Activated CD4-positive, alpha-beta T cell treated with anti-CD3 and anti-CD28 coated beads for 36 hours (primary cell): ENCODE measurements around the gene ARF6. TPM values are rescaled to one million over a fixed set of nuclear protein-coding genes. Genes with fewer than 3 reads are reported as not detected.
"Not testable (repeated sequence)": the region's sequence is repeated elsewhere in the genome, so short reads cannot be mapped to it uniquely, and the experiment has no call there.

Experiments
- ATAC-seq: fragments of 200-7000 bp; cut with Tn5 transposase; one replicate; pipeline ENCODE4 v1.10.0; 2021; ENCODE audit warnings: mild to moderate bottlenecking, moderate library complexity
- CTCF ChIA-PET: fragments of 350-600 bp; sonication (Branson Sonifier 250); formaldehyde crosslinking; loops from one replicate; lab custom pipeline; 2021; ENCODE audit warnings: antibody characterized with exemption; lab: Charles Lee
- POLR2A ChIA-PET: fragments of 350-600 bp; sonication (Branson Sonifier 250); formaldehyde crosslinking; loops from one replicate; lab custom pipeline; 2021; ENCODE audit warnings: antibody characterized with exemption, inconsistent platforms; lab: Charles Lee
- DNase-seq: peaks from one replicate; pipeline ENCODE4 v3.0.0-alpha.2; 2020
- H3K27ac Mint-ChIP-seq: one replicate; pipeline ENCODE4 v1.8.0; 2021; ENCODE audit warnings: mixed read lengths
- H3K27me3 Mint-ChIP-seq: one replicate; pipeline ENCODE4 v1.8.0; 2021; ENCODE audit warnings: mixed read lengths
- H3K36me3 Mint-ChIP-seq: one replicate; pipeline ENCODE4 v1.8.0; 2021; ENCODE audit warnings: low read depth, mixed read lengths
- H3K4me1 Mint-ChIP-seq: one replicate; pipeline ENCODE4 v1.8.0; 2021; ENCODE audit warnings: mixed read lengths
- H3K4me3 Mint-ChIP-seq: one replicate; pipeline ENCODE4 v1.8.0; 2021; ENCODE audit warnings: mild to moderate bottlenecking, moderate library complexity, mixed read lengths
- H3K9me3 Mint-ChIP-seq: one replicate; pipeline ENCODE4 v1.8.0; 2021; ENCODE audit warnings: low read depth, mixed read lengths
- intact Hi-C, 2 experiments: fragments of 100-400 bp; cut with DNase I in 1 of 2; cut with micrococcal nuclease in 1 of 2; formaldehyde crosslinking; loops; one replicate each; pipeline versions ENCODE4 v1.14.2 to v1.15.1; 2022 to 2024; cut with DNase I, micrococcal nuclease
- total RNA-seq, 2 experiments: library from RNA; stranded (reverse); gene quantifications; one replicate each; pipeline ENCODE4 v1.2.3, GENCODE V29; 2021

The ARF6 gene
- total RNA-seq, 2 experiments from 2014 or later = 172 to 181 TPM

DNA sequence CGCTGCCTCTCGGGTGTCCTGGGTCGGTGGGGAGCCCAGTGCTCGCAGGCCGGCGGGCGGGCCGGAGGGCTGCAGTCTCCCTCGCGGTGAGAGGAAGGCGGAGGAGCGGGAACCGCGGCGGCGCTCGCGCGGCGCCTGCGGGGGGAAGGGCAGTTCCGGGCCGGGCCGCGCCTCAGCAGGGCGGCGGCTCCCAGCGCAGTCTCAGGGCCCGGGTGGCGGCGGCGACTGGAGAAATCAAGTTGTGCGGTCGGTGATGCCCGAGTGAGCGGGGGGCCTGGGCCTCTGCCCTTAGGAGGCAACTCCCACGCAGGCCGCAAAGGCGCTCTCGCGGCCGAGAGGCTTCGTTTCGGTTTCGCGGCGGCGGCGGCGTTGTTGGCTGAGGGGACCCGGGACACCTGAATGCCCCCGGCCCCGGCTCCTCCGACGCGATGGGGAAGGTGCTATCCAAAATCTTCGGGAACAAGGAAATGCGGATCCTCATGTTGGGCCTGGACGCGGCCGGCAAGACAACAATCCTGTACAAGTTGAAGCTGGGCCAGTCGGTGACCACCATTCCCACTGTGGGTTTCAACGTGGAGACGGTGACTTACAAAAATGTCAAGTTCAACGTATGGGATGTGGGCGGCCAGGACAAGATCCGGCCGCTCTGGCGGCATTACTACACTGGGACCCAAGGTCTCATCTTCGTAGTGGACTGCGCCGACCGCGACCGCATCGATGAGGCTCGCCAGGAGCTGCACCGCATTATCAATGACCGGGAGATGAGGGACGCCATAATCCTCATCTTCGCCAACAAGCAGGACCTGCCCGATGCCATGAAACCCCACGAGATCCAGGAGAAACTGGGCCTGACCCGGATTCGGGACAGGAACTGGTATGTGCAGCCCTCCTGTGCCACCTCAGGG lies 679 bp downstream of the ARF6 start:
- Mint-ChIP-seq H3K9me3 (no peaks in the 10 kb centered on the region), H3K27ac (peak overlapping the region; percentile 98), H3K36me3 (peaks cover 61% of the 10 kb centered on the region), H3K27me3 (no peaks in the 10 kb centered on the region), H3K4me3 (peak overlapping the region; percentile 91), H3K4me1 (peaks cover 23% of the 10 kb centered on the region)
- ChIA-PET CTCF (interaction anchor here (0.7 to 3.3 kb wide), 5 partner anchors 13 to 73 kb away, joined by 3 to 19 read pairs (median 3); no protein-coding TSS in a partner anchor), POLR2A (interaction anchor here (0.6 to 3.0 kb wide), 7 partner anchors 25 to 145 kb away, joined by 3 to 36 read pairs (median 5); no protein-coding TSS in a partner anchor)
- DNase-seq = peak; percentile 90
- intact Hi-C loops = loop anchor here (1.0 to 5.0 kb wide), 17 partner anchors 25 to 628 kb away; partner anchors contain the start of genes MGAT2 (in 2 of the 2), RPL36AL (in 2 of the 2), DMAC2L (in 1 of the 2) and L2HGDH (in 1 of the 2)
- ATAC-seq = peak; percentile 31

DNA sequence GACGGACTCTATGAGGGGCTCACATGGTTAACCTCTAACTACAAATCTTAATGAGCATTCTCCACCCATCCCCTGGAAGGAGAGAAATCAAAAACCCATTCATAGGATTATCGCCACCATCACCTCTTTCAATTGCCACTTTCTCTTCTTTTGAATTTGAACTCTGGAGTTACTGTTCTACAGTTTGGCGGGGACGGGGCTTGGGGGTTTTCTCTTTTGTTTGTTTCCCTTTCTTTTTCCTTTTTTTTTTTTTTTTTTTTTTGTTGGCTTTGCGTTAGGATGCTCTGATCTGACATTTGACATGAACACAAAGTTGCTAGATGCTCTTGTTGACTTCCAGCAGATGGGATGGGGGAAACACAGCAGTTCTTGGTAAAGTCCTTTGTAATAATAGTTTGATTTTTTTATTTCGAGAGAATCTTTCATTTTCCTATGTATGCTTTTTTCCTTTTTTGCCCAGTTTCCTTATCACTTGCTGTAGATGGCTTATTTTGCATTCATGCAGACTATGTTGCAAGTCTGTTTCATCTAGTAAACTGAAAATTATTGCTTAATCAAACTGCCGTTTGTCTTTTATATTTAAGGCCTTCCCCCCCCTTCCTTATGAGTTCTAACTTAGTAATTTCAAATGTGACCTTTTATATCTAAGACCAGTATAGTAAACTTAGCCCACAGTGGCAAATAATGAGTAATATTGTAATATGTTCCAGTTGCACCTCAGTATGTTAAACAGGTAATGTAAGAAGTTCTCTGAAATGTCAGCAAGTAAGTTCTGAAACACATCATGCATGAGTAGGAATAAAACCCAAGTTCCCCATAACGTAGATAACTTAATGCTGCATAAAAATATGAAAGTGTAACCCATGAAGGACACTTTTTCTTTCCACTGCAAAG lies 1.6 kb downstream of the ARF6 start:
- intact Hi-C loops = loop anchor here (1.0 to 5.0 kb wide), 11 partner anchors 77 to 1953 kb away; partner anchors contain the start of genes MGAT2 (in 1 of the 2), RPL36AL (in 1 of the 2) and SOS2 (in 1 of the 2)
- Mint-ChIP-seq H3K4me3 (peak overlapping the region; percentile 91), H3K4me1 (peaks cover 30% of the 10 kb centered on the region), H3K27ac (peak overlapping the region; percentile 98), H3K36me3 (peaks cover 66% of the 10 kb centered on the region)
- H3K9me3 Mint-ChIP-seq, H3K27me3 Mint-ChIP-seq: not testable (repeated sequence)
- ChIA-PET POLR2A (interaction anchor here (0.6 to 3.0 kb wide), 6 partner anchors 32 to 168 kb away, joined by 3 to 36 read pairs (median 4); no protein-coding TSS in a partner anchor), CTCF (interaction anchor here (0.7 to 1.9 kb wide), 5 partner anchors 31 to 210 kb away, joined by 3 to 22 read pairs (median 7); no protein-coding TSS in a partner anchor)
- ATAC-seq (peak; percentile 27), DNase-seq (peak; percentile 54)

DNA sequence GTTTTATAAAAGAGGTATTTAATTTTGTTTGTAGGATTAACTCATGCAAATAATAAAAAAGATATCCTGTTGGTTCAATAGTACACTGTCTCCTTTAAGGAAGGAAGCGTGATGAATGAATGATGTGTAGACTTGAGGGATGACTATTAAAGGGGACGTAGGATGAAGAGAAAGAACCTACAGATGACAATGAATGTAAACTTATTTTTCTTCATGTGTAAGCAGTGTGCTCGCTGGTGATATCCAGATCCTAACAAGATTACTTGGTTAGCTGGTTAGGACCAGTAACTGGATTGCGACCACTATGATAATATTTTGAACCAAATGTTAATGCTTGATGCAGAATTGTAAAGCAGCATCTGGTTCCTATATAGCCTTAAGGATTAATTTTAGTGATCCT lies 2.6 kb downstream of the ARF6 start:
- ATAC-seq (peak; percentile 12), DNase-seq (no peak)
- intact Hi-C loops = loop anchor here (1.0 to 5.0 kb wide), 3 partner anchors 107 to 1952 kb away; no protein-coding TSS in a partner anchor
- peaks cover 36% of the 10 kb centered on the region for H3K4me1 Mint-ChIP-seq
- peaks cover 69% of the 10 kb centered on the region for H3K36me3 Mint-ChIP-seq
- POLR2A ChIA-PET = interaction anchor here (0.9 to 3.0 kb wide), 10 partner anchors 12 to 187 kb away, joined by 3 to 36 read pairs (median 6); no protein-coding TSS in a partner anchor
- H3K9me3 Mint-ChIP-seq = no peaks in the 10 kb centered on the region
- H3K27ac Mint-ChIP-seq = peak overlapping the region; percentile 98
- CTCF ChIA-PET = interaction anchor here (0.5 to 1.9 kb wide), 9 partner anchors 30 to 209 kb away, joined by 3 to 22 read pairs (median 5); partner anchors contain the start of gene KLHDC2
- peak overlapping the region; percentile 91 for H3K4me3 Mint-ChIP-seq
- no peaks in the 10 kb centered on the region for H3K27me3 Mint-ChIP-seq

DNA sequence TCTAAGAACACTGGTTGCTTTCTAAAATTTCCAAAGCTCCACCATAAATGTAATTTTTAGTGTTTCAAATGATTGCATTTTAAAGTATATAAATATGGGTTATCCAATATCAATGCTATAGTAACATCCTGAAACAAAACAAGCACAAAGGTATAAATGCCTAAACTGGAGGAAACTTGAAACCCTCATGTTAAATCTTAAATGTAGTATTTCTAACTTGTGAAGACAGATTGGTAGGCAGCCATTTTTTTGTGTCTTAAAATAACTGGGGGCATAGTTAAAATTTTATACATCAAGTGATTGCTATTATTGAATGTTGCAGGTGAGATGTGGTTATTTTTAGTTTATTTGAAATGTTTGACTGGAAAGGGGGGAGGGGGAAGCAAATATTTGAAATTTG lies 3.4 kb downstream of the ARF6 start:
- H3K27me3 Mint-ChIP-seq, ATAC-seq, H3K9me3 Mint-ChIP-seq, DNase-seq: not testable (repeated sequence)
- Mint-ChIP-seq H3K36me3 (peaks cover 65% of the 10 kb centered on the region), H3K27ac (peak overlapping the region; percentile 98), H3K4me3 (peak overlapping the region; percentile 91), H3K4me1 (peaks cover 35% of the 10 kb centered on the region)
- CTCF ChIA-PET = interaction anchor here (0.6 to 1.9 kb wide), 9 partner anchors 31 to 866 kb away, joined by 3 to 22 read pairs (median 5); no protein-coding TSS in a partner anchor
- intact Hi-C loops = loop anchor here in 1 of 2 experiments (5.0 kb wide), 1 partner anchor 1951 kb away; no protein-coding TSS in a partner anchor
- POLR2A ChIA-PET = interaction anchor here (0.6 to 3.0 kb wide), 13 partner anchors 9 to 189 kb away, joined by 3 to 36 read pairs (median 4); no protein-coding TSS in a partner anchor

DNA sequence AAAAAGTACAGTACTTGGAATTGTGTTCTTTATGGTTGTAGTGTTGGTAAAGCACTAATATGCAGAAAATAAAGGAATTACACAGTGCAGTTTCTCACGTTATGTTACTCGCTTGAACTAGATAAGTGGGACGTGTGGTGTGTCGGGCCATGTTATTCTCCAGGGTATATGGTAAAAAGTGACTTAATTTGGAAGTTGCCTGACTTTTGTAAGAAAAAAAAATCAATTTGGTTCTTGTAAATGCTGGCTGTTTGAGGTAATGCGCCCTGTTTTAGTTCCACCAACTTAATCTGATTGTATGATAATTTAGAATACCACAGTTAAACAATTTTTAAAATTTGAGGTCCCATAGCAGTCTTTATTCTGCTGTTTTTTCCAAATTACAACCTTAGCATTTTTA lies 4.1 kb downstream of the ARF6 start:
- H3K36me3 Mint-ChIP-seq = peaks cover 63% of the 10 kb centered on the region
- H3K4me3 Mint-ChIP-seq = peak overlapping the region; percentile 91
- no peak for ATAC-seq
- H3K27ac Mint-ChIP-seq = peak overlapping the region; percentile 98
- H3K27me3 Mint-ChIP-seq = no peaks in the 10 kb centered on the region
- ChIA-PET CTCF (interaction anchor here (0.9 to 1.3 kb wide), 3 partner anchors 34 to 142 kb away, joined by 3 to 11 read pairs (median 6); no protein-coding TSS in a partner anchor), POLR2A (interaction anchor here (0.6 to 0.9 kb wide), 2 partner anchors 45 to 105 kb away, joined by 3 read pairs; no protein-coding TSS in a partner anchor)
- H3K9me3 Mint-ChIP-seq = no peaks in the 10 kb centered on the region
- intact Hi-C loops = loop anchor here in 1 of 2 experiments (5.0 kb wide), 1 partner anchor 1950 kb away; no protein-coding TSS in a partner anchor
- no peak for DNase-seq
- peaks cover 31% of the 10 kb centered on the region for H3K4me1 Mint-ChIP-seq

DNA sequence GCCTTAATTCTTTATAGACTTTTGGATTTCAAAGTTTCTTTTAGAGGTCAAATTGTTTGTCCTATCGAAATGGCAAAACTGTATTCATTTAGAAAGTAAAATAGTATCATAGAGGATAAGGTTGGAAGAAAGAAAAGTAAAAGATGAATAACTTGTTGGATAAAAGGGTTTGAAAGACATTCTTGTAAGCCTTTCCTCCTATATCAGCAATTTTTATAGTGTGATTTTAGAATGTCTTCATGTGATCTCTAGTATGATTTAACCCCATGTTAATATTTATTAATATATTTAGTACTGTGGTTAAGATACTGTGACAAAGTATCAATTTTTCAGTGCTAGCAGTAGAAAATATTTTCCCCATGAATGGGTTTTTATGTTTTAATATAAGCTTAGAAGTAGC lies 4.5 kb downstream of the ARF6 start:
- Mint-ChIP-seq H3K4me1 (peaks cover 31% of the 10 kb centered on the region), H3K27ac (peak overlapping the region; percentile 98), H3K36me3 (peaks cover 62% of the 10 kb centered on the region), H3K9me3 (peaks cover 2% of the 10 kb centered on the region), H3K4me3 (peak overlapping the region; percentile 91), H3K27me3 (no peaks in the 10 kb centered on the region)
- CTCF ChIA-PET = interaction anchor here (0.7 to 1.3 kb wide), 5 partner anchors 29 to 141 kb away, joined by 3 to 11 read pairs (median 5); no protein-coding TSS in a partner anchor
- no peak for DNase-seq
- ATAC-seq = no peak
- POLR2A ChIA-PET = interaction anchor here (0.6 to 1.0 kb wide), 5 partner anchors 45 to 165 kb away, joined by 3 to 7 read pairs (median 3); no protein-coding TSS in a partner anchor
- intact Hi-C loops = loop anchor here in 1 of 2 experiments (5.0 kb wide), 1 partner anchor 1950 kb away; no protein-coding TSS in a partner anchor

DNA sequence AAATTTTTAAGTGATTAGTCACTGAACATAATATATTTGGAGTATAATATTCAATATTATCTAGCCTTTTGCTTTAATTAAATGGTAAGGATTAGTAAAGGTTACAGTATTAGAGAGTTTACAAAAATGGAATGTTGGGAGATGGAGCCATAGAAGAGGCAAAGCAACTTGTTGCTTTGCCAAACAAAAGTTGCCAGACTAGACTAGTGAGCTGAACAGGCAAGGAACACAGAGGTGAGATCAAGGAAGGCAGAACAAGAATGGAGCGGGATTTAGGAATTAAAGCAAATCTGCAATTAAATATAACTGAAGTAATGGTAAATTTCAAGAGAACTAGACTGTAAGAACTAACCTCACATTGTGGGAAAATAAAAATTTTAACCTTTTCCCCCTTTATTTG lies 5.1 kb downstream of the ARF6 start:
- peaks cover 59% of the 10 kb centered on the region for H3K36me3 Mint-ChIP-seq
- intact Hi-C loops = loop anchor here (2.0 to 5.0 kb wide), 2 partner anchors 49 to 1949 kb away; no protein-coding TSS in a partner anchor
- H3K4me1 Mint-ChIP-seq = peaks cover 32% of the 10 kb centered on the region
- H3K27me3 Mint-ChIP-seq = no peaks in the 10 kb centered on the region
- peak overlapping the region; percentile 98 for H3K27ac Mint-ChIP-seq
- ChIA-PET CTCF (interaction anchor here (0.7 to 1.3 kb wide), 5 partner anchors 30 to 141 kb away, joined by 3 to 11 read pairs (median 5); no protein-coding TSS in a partner anchor), POLR2A (interaction anchor here (0.6 to 1.0 kb wide), 5 partner anchors 87 to 165 kb away, joined by 3 to 7 read pairs (median 3); no protein-coding TSS in a partner anchor)
- DNase-seq (no peak), ATAC-seq (no peak)
- H3K9me3 Mint-ChIP-seq = peaks cover 2% of the 10 kb centered on the region
- H3K4me3 Mint-ChIP-seq = peak overlapping the region; percentile 91

DNA sequence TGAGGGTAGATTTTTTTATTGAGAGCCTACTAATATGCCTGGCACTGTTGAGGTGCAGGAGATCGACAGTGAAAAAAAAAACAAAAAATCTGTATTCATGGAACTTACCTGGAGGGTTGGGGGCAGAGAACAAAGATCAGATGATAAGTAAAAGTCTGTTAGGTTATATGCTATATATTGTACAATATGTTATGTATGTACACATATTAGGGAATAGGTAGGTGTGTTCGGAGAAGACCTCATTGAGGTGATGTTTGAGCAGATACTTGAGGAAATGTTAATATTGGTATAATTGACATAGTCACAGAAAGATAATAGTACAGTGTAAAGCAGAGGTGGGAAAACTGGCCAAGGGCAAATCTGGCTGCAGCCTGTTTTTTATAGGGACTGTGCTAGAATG lies 5.6 kb downstream of the ARF6 start:
- ATAC-seq (no peak), DNase-seq (no peak)
- Mint-ChIP-seq H3K27me3 (no peaks in the 10 kb centered on the region), H3K9me3 (peaks cover 2% of the 10 kb centered on the region), H3K4me3 (peak overlapping the region; percentile 91), H3K36me3 (peaks cover 56% of the 10 kb centered on the region), H3K4me1 (peaks cover 33% of the 10 kb centered on the region), H3K27ac (peak overlapping the region; percentile 98)
- CTCF ChIA-PET = interaction anchor here (0.8 to 1.3 kb wide), 5 partner anchors 13 to 140 kb away, joined by 3 to 11 read pairs (median 5); no protein-coding TSS in a partner anchor
- intact Hi-C loops = loop anchor here (2.0 to 5.0 kb wide), 2 partner anchors 48 to 1949 kb away; no protein-coding TSS in a partner anchor
- POLR2A ChIA-PET = interaction anchor here (0.6 to 2.1 kb wide), 11 partner anchors 18 to 185 kb away, joined by 3 to 50 read pairs (median 5); no protein-coding TSS in a partner anchor

DNA sequence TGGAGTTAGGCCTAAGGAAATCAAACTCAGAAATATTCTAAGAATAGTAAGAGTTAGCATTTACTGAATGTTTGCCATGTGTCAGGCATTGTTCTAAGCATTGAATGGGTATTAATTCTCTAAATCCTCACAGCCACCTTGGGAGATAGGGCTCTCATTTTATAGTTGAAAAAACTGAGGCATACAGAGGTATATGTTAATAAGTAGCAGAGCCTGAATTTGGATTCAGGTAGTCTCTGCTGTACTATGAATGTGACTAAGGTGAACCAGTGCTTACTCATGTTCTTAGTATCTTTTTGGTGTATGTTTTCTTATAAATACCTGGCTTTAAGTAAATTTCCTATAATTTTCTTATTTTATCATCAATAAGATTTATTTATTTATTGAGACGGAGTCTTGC lies 8.1 kb downstream of the ARF6 start:
- POLR2A ChIA-PET = interaction anchor here (0.7 kb wide), 1 partner anchor 410 kb away, joined by 3 read pairs; no protein-coding TSS in a partner anchor
- H3K4me1 Mint-ChIP-seq = peaks cover 36% of the 10 kb centered on the region
- no peak overlapping the region for H3K27ac Mint-ChIP-seq
- H3K27me3 Mint-ChIP-seq = no peaks in the 10 kb centered on the region
- no peak for DNase-seq
- no peak for ATAC-seq
- H3K36me3 Mint-ChIP-seq = peaks cover 35% of the 10 kb centered on the region
- CTCF ChIA-PET = interaction anchor here (2.0 kb wide), 1 partner anchor 39 kb away, joined by 7 read pairs; no protein-coding TSS in a partner anchor
- peaks cover 4% of the 10 kb centered on the region for H3K9me3 Mint-ChIP-seq
- intact Hi-C loops = no loop called here
- no peak overlapping the region for H3K4me3 Mint-ChIP-seq
